BLaER1 treated with 17β-estradiol and CSF1 and Interleukin-3, amounts not matched to agents 10 nM and 100 nM (cell line): ENCODE results near the gene ABLIM3.

Experiments used
- H3K27ac ChIP-seq, 11 experiments: shearing (Covaris generic); formaldehyde crosslinking; 2 replicates each; pipeline ENCODE4 v1.8.1; 2022
- H3K27me3 ChIP-seq, 11 experiments: shearing (Covaris generic); formaldehyde crosslinking; 2 replicates each; pipeline ENCODE4 v1.8.1; 2022
- H3K36me3 ChIP-seq, 11 experiments: shearing (Covaris generic); formaldehyde crosslinking; 2 replicates each; pipeline ENCODE4 v1.8.1; 2022
- H3K4me1 ChIP-seq, 10 experiments: shearing (Covaris generic); formaldehyde crosslinking; 2 replicates each; pipeline ENCODE4 v1.8.1; 2022
- H3K4me2 ChIP-seq, 11 experiments: shearing (Covaris generic); formaldehyde crosslinking; 2 replicates each; pipeline ENCODE4 v1.8.1; 2022
- H3K4me3 ChIP-seq, 10 experiments: shearing (Covaris generic); formaldehyde crosslinking; 2 replicates each; pipeline ENCODE4 v1.8.1; 2022
- H3K9ac ChIP-seq, 11 experiments: shearing (Covaris generic); formaldehyde crosslinking; 2 replicates each; pipeline ENCODE4 v1.8.1; 2022
- H3K9me3 ChIP-seq, 11 experiments: shearing (Covaris generic); formaldehyde crosslinking; replicated peaks in 1 of 11; 2 replicates each; pipeline ENCODE4 v1.8.1; 2022
- H4K20me1 ChIP-seq, 11 experiments: shearing (Covaris generic); formaldehyde crosslinking; 2 replicates each; pipeline ENCODE4 v1.8.1; 2022
- Cebpa-rat ChIP-seq, 11 experiments: shearing (Covaris generic); IDR thresholded peaks; 2 replicates each; pipeline ENCODE4 v1.8.1; 2022

ABLIM3 gene

DNA sequence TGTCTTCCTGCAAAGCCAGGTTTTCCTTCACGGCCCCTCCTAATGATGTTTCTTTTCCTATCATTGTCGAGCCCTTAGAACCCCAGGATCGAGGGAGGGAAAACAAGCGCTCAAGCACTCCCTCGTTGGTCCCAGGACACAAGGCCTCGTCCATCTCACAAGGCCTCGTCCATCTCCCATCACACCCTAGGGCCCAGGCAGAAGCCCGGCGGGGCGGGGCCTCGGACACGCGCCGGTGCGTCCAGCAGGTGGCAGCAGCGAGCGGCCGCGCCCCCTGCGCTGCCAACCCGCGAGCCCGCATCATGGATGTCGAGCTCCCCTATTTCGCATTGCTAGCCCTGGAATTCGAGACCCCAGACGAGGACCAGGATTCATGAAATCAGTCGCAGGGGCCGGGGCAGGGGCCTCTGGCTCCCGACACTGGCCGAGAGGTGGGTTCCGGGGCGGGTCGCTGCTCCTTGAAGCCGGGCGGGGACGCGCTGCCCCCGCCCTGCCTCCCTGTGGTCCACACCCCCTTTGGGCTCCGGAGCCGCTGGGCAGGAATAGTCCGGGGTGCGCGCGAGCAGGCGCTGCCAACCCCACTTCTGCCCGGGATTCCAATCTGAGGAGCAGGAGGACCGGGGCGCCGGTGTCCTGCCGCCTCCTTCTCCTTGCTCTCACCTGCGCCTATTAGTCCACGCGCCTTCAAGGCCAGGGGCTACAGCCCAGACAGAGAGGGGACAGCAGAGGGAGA lies at the start of gene ABLIM3:
Gene ABLIM3, plus strand, starts transcription at position 270 of the 733 bp plus-strand sequence. CDS start 603 bp downstream, outside the sequence.
- H3K9me3 ChIP-seq, result peaks cover 4 to 10% (median 8%) of the 10 kb centered on the region in 11 experiments; a peak in 13 of 22 replicates
- H3K36me3 ChIP-seq, result no peaks in the 10 kb centered on the region
- peak within 1 kb of the TSS in 10 of 11 experiments; percentile 20 to 67 (median 60); a peak in 14 of 22 replicates for H3K9ac ChIP-seq
- H3K4me3 ChIP-seq, result peak within 1 kb of the TSS; percentile 55 to 76 (median 63)
- no peaks in the 10 kb centered on the region for H4K20me1 ChIP-seq
- peaks cover 0 to 19% (median 16%) of the 10 kb centered on the region in 11 experiments; a peak in 19 of 22 replicates for H3K27me3 ChIP-seq
- peak within 1 kb of the TSS in 1 of 11 experiments; percentile 52; a peak in 3 of 22 replicates for H3K27ac ChIP-seq
- H3K4me2 ChIP-seq, result peak within 1 kb of the TSS; percentile 85 to 98 (median 95)
- no peak for TF ChIP-seq Cebpa-rat (IDR thresholded peaks at IDR 0.05)
- peaks cover 17 to 33% (median 21%) of the 10 kb centered on the region in 10 experiments for H3K4me1 ChIP-seq

- H3K4me3 ChIP-seq, result no peak overlapping the region
- H3K4me1 ChIP-seq, result 0 out of 20 replicates have a peak, but pooled peaks cover 0 to 6% (median 0%) of the 10 kb centered on the region in 10 experiments
- H4K20me1 ChIP-seq, result no peaks in the 10 kb centered on the region
- H3K9ac ChIP-seq, result no peak overlapping the region
- H3K4me2 ChIP-seq, result no peak overlapping the region
- no peaks in the 10 kb centered on the region for H3K27me3 ChIP-seq
- no peak for TF ChIP-seq Cebpa-rat (IDR thresholded peaks at IDR 0.05)
- H3K27ac ChIP-seq, result no peak overlapping the region
- no peaks in the 10 kb centered on the region for H3K36me3 ChIP-seq
- H3K9me3 ChIP-seq, result peaks cover 33 to 78% (median 63%) of the 10 kb centered on the region in 11 experiments
Measured at GRCh38 chr5:149093625-149094024, 47.7 kb upstream of the ABLIM3 start.

DNA sequence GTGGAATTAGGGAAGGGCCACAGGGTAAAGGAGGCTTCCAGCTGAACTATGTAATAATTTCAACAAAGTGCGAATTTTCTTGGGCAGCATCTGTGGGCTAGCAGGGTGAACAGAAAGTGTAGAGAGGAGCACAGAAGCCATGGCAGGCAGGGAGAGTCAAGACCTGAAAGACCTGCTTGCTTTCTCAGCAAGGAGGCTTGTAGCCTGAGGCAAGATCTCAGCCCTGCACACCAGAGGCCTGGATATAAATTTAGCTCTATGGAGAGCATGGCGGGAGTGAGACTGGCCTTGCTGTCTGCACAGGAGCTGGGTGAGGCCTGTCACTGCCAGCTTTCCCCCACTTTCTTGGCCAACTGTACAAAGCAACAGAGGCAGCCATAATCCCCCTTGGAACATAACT lies 46.3 kb upstream of the ABLIM3 start:
- no peaks in the 10 kb centered on the region for H3K27me3 ChIP-seq
- H3K4me2 ChIP-seq, result no peak overlapping the region
- peaks cover 46 to 92% (median 77%) of the 10 kb centered on the region in 11 experiments for H3K9me3 ChIP-seq
- no peak for TF ChIP-seq Cebpa-rat (IDR thresholded peaks at IDR 0.05)
- no peak overlapping the region for H3K27ac ChIP-seq
- H3K4me3 ChIP-seq, result no peak overlapping the region
- no peak overlapping the region for H3K9ac ChIP-seq
- no peaks in the 10 kb centered on the region for H4K20me1 ChIP-seq
- H3K36me3 ChIP-seq, result no peaks in the 10 kb centered on the region
- H3K4me1 ChIP-seq, result no peaks in the 10 kb centered on the region

GRCh38 chr5:149099920-149100319 lies 41.4 kb upstream of the ABLIM3 start:
- Histone ChIP-seq H3K4me3 (no peak overlapping the region), H3K27me3 (no peaks in the 10 kb centered on the region), H3K27ac (no peak overlapping the region), H4K20me1 (no peaks in the 10 kb centered on the region), H3K36me3 (no peaks in the 10 kb centered on the region), H3K9ac (no peak overlapping the region), H3K9me3 (peaks cover 51 to 63% (median 58%) of the 10 kb centered on the region in 11 experiments), H3K4me2 (no peak overlapping the region), H3K4me1 (no peaks in the 10 kb centered on the region)
- no peak for TF ChIP-seq Cebpa-rat (IDR thresholded peaks at IDR 0.05)

DNA sequence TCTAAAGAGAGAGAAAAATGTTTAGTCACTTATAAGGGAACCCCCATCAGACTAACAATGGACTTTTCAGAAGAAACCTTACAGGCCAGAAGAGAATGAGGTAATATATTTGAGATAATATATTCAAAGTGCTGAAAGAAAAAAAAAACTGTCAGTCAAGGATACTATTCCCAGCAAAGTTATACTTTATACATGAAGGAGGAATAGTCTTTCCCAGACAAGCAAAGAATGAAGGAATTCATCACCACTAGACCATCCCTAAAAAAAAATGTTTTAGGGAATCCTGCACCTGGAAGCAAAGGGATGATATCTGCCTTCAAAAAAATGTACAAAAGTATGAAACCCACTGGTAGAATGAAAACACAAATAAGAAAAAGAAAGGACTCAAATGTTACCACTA lies 41.0 kb upstream of the ABLIM3 start:
- no peak overlapping the region for H3K4me2 ChIP-seq
- H3K9me3 ChIP-seq, result peaks cover 51 to 59% (median 56%) of the 10 kb centered on the region in 11 experiments
- no peaks in the 10 kb centered on the region for H3K36me3 ChIP-seq
- no peaks in the 10 kb centered on the region for H3K4me1 ChIP-seq
- no peak overlapping the region for H3K27ac ChIP-seq
- H4K20me1 ChIP-seq, result no peaks in the 10 kb centered on the region
- H3K4me3 ChIP-seq, result no peak overlapping the region
- H3K27me3 ChIP-seq, result no peaks in the 10 kb centered on the region
- H3K9ac ChIP-seq, result no peak overlapping the region
- TF ChIP-seq Cebpa-rat (IDR thresholded peaks at IDR 0.05), result no peak

GRCh38 chr5:149108651-149109280 lies 32.5 kb upstream of the ABLIM3 start:
- Histone ChIP-seq H4K20me1 (no peaks in the 10 kb centered on the region), H3K4me1 (no peaks in the 10 kb centered on the region), H3K9me3 (no peaks in the 10 kb centered on the region), H3K9ac (no peak overlapping the region), H3K4me3 (no peak overlapping the region), H3K36me3 (no peaks in the 10 kb centered on the region), H3K27ac (no peak overlapping the region), H3K4me2 (no peak overlapping the region), H3K27me3 (no peaks in the 10 kb centered on the region)
- no peak for TF ChIP-seq Cebpa-rat (IDR thresholded peaks at IDR 0.05)

GRCh38 chr5:149110406-149110805 lies 30.9 kb upstream of the ABLIM3 start:
- no peaks in the 10 kb centered on the region for H3K27me3 ChIP-seq
- H3K4me3 ChIP-seq, result no peak overlapping the region
- H3K9me3 ChIP-seq, result no peaks in the 10 kb centered on the region
- no peak overlapping the region for H3K27ac ChIP-seq
- no peak overlapping the region for H3K4me2 ChIP-seq
- no peaks in the 10 kb centered on the region for H4K20me1 ChIP-seq
- H3K4me1 ChIP-seq, result peaks cover 0 to 7% (median 0%) of the 10 kb centered on the region in 10 experiments; a peak in 1 of 20 replicates
- no peaks in the 10 kb centered on the region for H3K36me3 ChIP-seq
- H3K9ac ChIP-seq, result no peak overlapping the region
- no peak for TF ChIP-seq Cebpa-rat (IDR thresholded peaks at IDR 0.05)

GRCh38 chr5:149113669-149114068 lies 27.6 kb upstream of the ABLIM3 start:
- Histone ChIP-seq H3K36me3 (no peaks in the 10 kb centered on the region), H4K20me1 (no peaks in the 10 kb centered on the region), H3K27ac (no peak overlapping the region), H3K4me2 (no peak overlapping the region), H3K9me3 (no peaks in the 10 kb centered on the region), H3K27me3 (no peaks in the 10 kb centered on the region), H3K4me3 (no peak overlapping the region), H3K4me1 (peaks cover 0 to 7% (median 0%) of the 10 kb centered on the region in 10 experiments; a peak in 1 of 20 replicates), H3K9ac (no peak overlapping the region)
- no peak for TF ChIP-seq Cebpa-rat (IDR thresholded peaks at IDR 0.05)

DNA sequence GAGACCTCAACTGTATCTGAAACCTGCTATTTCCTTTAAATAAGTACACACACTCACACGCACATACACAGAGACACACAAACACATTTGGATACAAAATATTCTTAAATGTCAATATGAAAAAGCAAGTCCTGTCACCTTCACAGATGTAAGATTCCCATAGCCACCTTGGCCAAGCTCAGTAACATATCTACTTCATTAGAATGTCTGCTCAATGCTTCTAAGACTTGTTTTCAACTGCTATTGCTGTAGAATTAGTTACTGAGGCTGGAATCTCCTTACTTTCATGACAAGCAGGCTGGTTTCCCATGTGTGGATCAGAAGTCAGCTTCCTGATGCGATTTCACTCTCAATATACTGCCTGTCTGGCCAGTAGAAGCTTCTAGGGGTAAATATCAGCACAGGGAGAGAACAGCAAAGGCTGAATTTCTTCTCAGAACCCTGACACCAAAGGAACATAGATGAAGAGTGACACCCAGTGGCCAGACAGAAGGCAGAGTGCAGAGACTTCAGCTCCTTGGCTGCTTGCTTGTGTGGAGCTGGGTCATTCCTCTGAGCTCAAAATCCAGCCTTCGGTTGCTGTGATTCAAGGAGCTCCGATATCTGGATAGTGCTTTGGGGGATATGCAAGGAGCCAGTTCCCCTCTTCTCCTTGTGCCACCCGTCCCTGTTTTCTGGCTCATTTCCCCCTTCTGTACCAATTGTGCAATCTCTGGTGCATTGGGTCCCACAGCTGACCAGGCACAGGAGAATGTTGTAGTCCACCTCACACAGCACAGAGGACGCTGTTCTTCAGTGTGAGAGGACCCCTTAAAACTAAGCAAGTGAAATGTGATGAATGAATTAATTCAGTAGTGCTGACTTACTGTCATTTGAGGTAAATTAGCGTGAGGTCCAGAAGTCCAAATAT lies 26.6 kb upstream of the ABLIM3 start:
- Histone ChIP-seq H4K20me1 (no peaks in the 10 kb centered on the region), H3K36me3 (no peaks in the 10 kb centered on the region), H3K27ac (no peak overlapping the region), H3K27me3 (no peaks in the 10 kb centered on the region), H3K4me1 (peaks cover 0 to 7% (median 0%) of the 10 kb centered on the region in 10 experiments; a peak in 1 of 20 replicates), H3K4me3 (no peak overlapping the region), H3K4me2 (no peak overlapping the region), H3K9ac (no peak overlapping the region), H3K9me3 (no peaks in the 10 kb centered on the region)
- TF ChIP-seq Cebpa-rat (IDR thresholded peaks at IDR 0.05), result peak in 4 of 11 experiments; percentile 12 to 64 (median 51); a peak in 7 of 22 replicates
